HUES64 (cell line): ENCODE measurements around the gene RALGAPA2.
A peak's percentile ranks its signal among the peaks of the same experiment; 100 is the strongest.

Experiments
- H3K27ac ChIP-seq: 2 replicates; pipeline ENCODE4 v1.7.0; 2013; ENCODE audit warnings: low read depth, low read length, inconsistent platforms
- H3K27me3 ChIP-seq: 2 replicates; pipeline ENCODE4 v1.6.1; 2013; ENCODE audit warnings: mild to moderate bottlenecking, low read length; ENCODE audit not compliant: insufficient read depth
- H3K36me3 ChIP-seq: 2 replicates; pipeline ENCODE4 v1.6.1; 2013; ENCODE audit warnings: mild to moderate bottlenecking, low read length; ENCODE audit not compliant: insufficient read depth
- H3K4me1 ChIP-seq: 2 replicates; pipeline ENCODE4 v1.6.1; 2013; ENCODE audit warnings: mild to moderate bottlenecking, low read length, moderate library complexity; ENCODE audit not compliant: insufficient read depth
- H3K4me3 ChIP-seq: 2 replicates; pipeline ENCODE4 v1.5.1; 2013; ENCODE audit warnings: mild to moderate bottlenecking, low read length, moderate library complexity
- H3K9ac ChIP-seq: 2 replicates; pipeline ENCODE4 v1.6.1; 2013; ENCODE audit warnings: mild to moderate bottlenecking, low read depth, low read length
- H3K9me3 ChIP-seq: 2 replicates; pipeline ENCODE4 v1.6.1; 2013; ENCODE audit warnings: low read depth, low read length; ENCODE audit not compliant: insufficient read depth
- WGBS: fragments of 150-250, 120-280 bp; methylation state at CpG from one replicate; pipeline ENCODE4 v1.1.7; 2013; ENCODE audit warnings: missing lambda C conversion rate; 5-methylcytosine and 5-hydroxymethylcytosine counted together

Gene RALGAPA2

GRCh38 chr20:20375862-20376261, 336.6 kb downstream of the RALGAPA2 start:
- no peak overlapping the region for H3K27ac ChIP-seq

GRCh38 chr20:20373091-20373571, 339.3 kb downstream of the RALGAPA2 start:
- no peak overlapping the region for H3K9ac ChIP-seq
- H3K36me3 ChIP-seq = no peaks in the 10 kb centered on the region
- no peak overlapping the region for H3K4me3 ChIP-seq
- H3K27me3 ChIP-seq = peaks cover 79% of the 10 kb centered on the region
- WGBS = 68% methylated on average over 17 of the region's 17 CpGs
- H3K9me3 ChIP-seq = no peaks in the 10 kb centered on the region
- peaks cover 33% of the 10 kb centered on the region for H3K4me1 ChIP-seq
- H3K27ac ChIP-seq = no peak overlapping the region

More at GRCh38 chr20:20375862-20376261, 336.6 kb downstream of the RALGAPA2 start:
- no peaks in the 10 kb centered on the region for H3K36me3 ChIP-seq
- no peak overlapping the region for H3K9ac ChIP-seq
- peaks cover 1% of the 10 kb centered on the region; the same call in 1 of the 2 replicates for H3K9me3 ChIP-seq
- H3K4me1 ChIP-seq = peaks cover 25% of the 10 kb centered on the region
- no peak overlapping the region for H3K4me3 ChIP-seq
- WGBS = 89% methylated on average over 8 of the region's 8 CpGs
- H3K27me3 ChIP-seq = peaks cover 52% of the 10 kb centered on the region

- Histone ChIP-seq H3K4me1 (peaks cover 33% of the 10 kb centered on the region), H3K27me3 (peaks cover 93% of the 10 kb centered on the region), H3K9me3 (no peaks in the 10 kb centered on the region), H3K4me3 (peak overlapping the region; percentile 21), H3K9ac (peak overlapping the region; percentile 19; the same call in 1 of the 2 replicates), H3K27ac (peak overlapping the region; percentile 78), H3K36me3 (no peaks in the 10 kb centered on the region)
- WGBS = 0% methylated on average over 3 of the region's 3 CpGs
Measured at GRCh38 chr20:20371681-20372080, 340.8 kb downstream of the RALGAPA2 start.

- H3K9ac ChIP-seq = 0 out of 2 replicates have a peak overlapping the region, but pooled peaks have one; percentile 19
- peaks cover 37% of the 10 kb centered on the region for H3K4me1 ChIP-seq
- H3K27ac ChIP-seq = peak overlapping the region; percentile 78
- H3K4me3 ChIP-seq = peak overlapping the region; percentile 21
- WGBS = 16% methylated on average over 7 of the region's 7 CpGs
- no peaks in the 10 kb centered on the region for H3K36me3 ChIP-seq
- H3K27me3 ChIP-seq = peaks cover 99% of the 10 kb centered on the region
- H3K9me3 ChIP-seq = no peaks in the 10 kb centered on the region
Measured at GRCh38 chr20:20371083-20371482, 341.4 kb downstream of the RALGAPA2 start.

GRCh38 chr20:20370094-20370575, 342.3 kb downstream of the RALGAPA2 start:
- H3K9ac ChIP-seq = no peak overlapping the region
- no peaks in the 10 kb centered on the region for H3K9me3 ChIP-seq
- no peak overlapping the region for H3K27ac ChIP-seq
- WGBS = 4% methylated on average over 7 of the region's 10 CpGs
- H3K27me3 ChIP-seq = peaks cover 100% of the 10 kb centered on the region
- H3K4me3 ChIP-seq = peak overlapping the region; percentile 48
- peaks cover 45% of the 10 kb centered on the region for H3K4me1 ChIP-seq
- H3K36me3 ChIP-seq = no peaks in the 10 kb centered on the region

- Histone ChIP-seq H3K4me3 (peak overlapping the region; percentile 48), H3K9me3 (no peaks in the 10 kb centered on the region), H3K36me3 (no peaks in the 10 kb centered on the region), H3K9ac (no peak overlapping the region), H3K27ac (no peak overlapping the region), H3K27me3 (peaks cover 100% of the 10 kb centered on the region), H3K4me1 (peaks cover 45% of the 10 kb centered on the region)
- WGBS = under 1% methylated on average over 86 of the region's 86 CpGs
Measured at GRCh38 chr20:20369250-20370093, 343.0 kb downstream of the RALGAPA2 start.

- Histone ChIP-seq H3K27me3 (peaks cover 100% of the 10 kb centered on the region), H3K36me3 (no peaks in the 10 kb centered on the region), H3K4me3 (peak overlapping the region; percentile 48), H3K9ac (no peak overlapping the region), H3K27ac (no peak overlapping the region), H3K4me1 (peaks cover 45% of the 10 kb centered on the region), H3K9me3 (no peaks in the 10 kb centered on the region)
- under 1% methylated on average over 130 of the region's 130 CpGs for WGBS
Measured at GRCh38 chr20:20368418-20369249, 343.8 kb downstream of the RALGAPA2 start.

- peak within 1 kb of the TSS; percentile 41; the same call in 1 of the 2 replicates for H3K27ac ChIP-seq
- H3K9me3 ChIP-seq = no peaks in the 10 kb centered on the region
- H3K4me1 ChIP-seq = peaks cover 40% of the 10 kb centered on the region
- H3K4me3 ChIP-seq = peak within 1 kb of the TSS; percentile 48
- H3K36me3 ChIP-seq = no peaks in the 10 kb centered on the region
- H3K9ac ChIP-seq = peak within 1 kb of the TSS; percentile 39; the same call in 1 of the 2 replicates
- WGBS = under 1% methylated on average over 108 of the region's 108 CpGs
- peaks cover 100% of the 10 kb centered on the region for H3K27me3 ChIP-seq
Measured at GRCh38 chr20:20367575-20368417, 344.6 kb downstream of the RALGAPA2 start, which contains the start of gene INSM1. Gene INSM1 (plus strand): TSS chr20:20368104. CDS start chr20:20368268, 164 bp downstream.

GRCh38 chr20:20366876-20367574, 345.4 kb downstream of the RALGAPA2 start:
- H3K36me3 ChIP-seq = no peaks in the 10 kb centered on the region
- under 1% methylated on average over 63 of the region's 63 CpGs for WGBS
- H3K9ac ChIP-seq = peak overlapping the region; percentile 39; the same call in 1 of the 2 replicates
- peak overlapping the region; percentile 39 for H3K4me3 ChIP-seq
- H3K4me1 ChIP-seq = peaks cover 37% of the 10 kb centered on the region
- no peaks in the 10 kb centered on the region for H3K9me3 ChIP-seq
- peak overlapping the region; percentile 41; the same call in 1 of the 2 replicates for H3K27ac ChIP-seq
- H3K27me3 ChIP-seq = peaks cover 100% of the 10 kb centered on the region

- Histone ChIP-seq H3K36me3 (no peaks in the 10 kb centered on the region), H3K27ac (peak overlapping the region; percentile 41; the same call in 1 of the 2 replicates), H3K27me3 (peaks cover 100% of the 10 kb centered on the region), H3K4me1 (peaks cover 34% of the 10 kb centered on the region), H3K9me3 (no peaks in the 10 kb centered on the region), H3K9ac (peak overlapping the region; percentile 39; the same call in 1 of the 2 replicates), H3K4me3 (peak overlapping the region; percentile 39)
- under 1% methylated on average over 17 of the region's 19 CpGs for WGBS
Measured at GRCh38 chr20:20366551-20366875, 345.9 kb downstream of the RALGAPA2 start.
